HT1080 (cell line): ENCODE measurements around the gene SFT2D3. TPM values are rescaled to one million over a fixed set of nuclear protein-coding genes. Genes with fewer than 3 reads are reported as not detected.
A peak's percentile ranks its signal among the peaks of the same experiment; 100 is the strongest.

Experiments
- DNase-seq: peaks from one replicate; pipeline ENCODE4 v3.0.0-alpha.2; 2015; ENCODE audit warnings: low read depth
- polyA plus RNA-seq, 2 experiments: library from polyadenylated mRNA; depleted of rRNA; stranded (reverse); fragments of >200 nt; gene quantifications; 2 replicates each; pipeline ENCODE4 v1.2.3, GENCODE V29; 2015
- total RNA-seq: library from RNA; depleted of rRNA; stranded (reverse); fragments of >200 nt; shearing (Covaris generic); gene quantifications from 2 replicates; pipeline ENCODE4 v1.2.3, GENCODE V29; 2014; rRNA removed

The SFT2D3 gene
- 3.6 and 4.7 TPM in 2 replicates for total RNA-seq
- 5.6 TPM in 2 replicates for polyA plus RNA-seq (2015; cell fraction: cytosol; rRNA removed)
- polyA plus RNA-seq (2015; cell fraction: nucleus; rRNA removed), result 4.1 and 4.3 TPM in 2 replicates

- peak; percentile 89 for DNase-seq
Observed at GRCh38 chr2:127701193-127701650, at the start of gene SFT2D3. SFT2D3 (plus strand) TSS chr2:127701497; CDS start chr2:127701529, 32 bp downstream.

GRCh38 chr2:127651971-127652550, 49.2 kb upstream of the SFT2D3 start:
- no peak for DNase-seq

- DNase-seq, result no peak
Observed at GRCh38 chr2:127652786-127653357, 48.4 kb upstream of the SFT2D3 start.

- DNase-seq, result no peak
Observed at GRCh38 chr2:127653421-127654083, 47.7 kb upstream of the SFT2D3 start.

- DNase-seq, result no peak
Observed at GRCh38 chr2:127654084-127654837, 47.0 kb upstream of the SFT2D3 start.

- no peak for DNase-seq
Observed at GRCh38 chr2:127654838-127655175, 46.5 kb upstream of the SFT2D3 start.

GRCh38 chr2:127655209-127656073, 45.9 kb upstream of the SFT2D3 start:
- DNase-seq, result no peak

- DNase-seq, result no peak
Observed at GRCh38 chr2:127656569-127657231, 44.6 kb upstream of the SFT2D3 start.

GRCh38 chr2:127657232-127657595, 44.1 kb upstream of the SFT2D3 start:
- no peak for DNase-seq

- DNase-seq, result no peak
Observed at GRCh38 chr2:127658146-127658545, 43.2 kb upstream of the SFT2D3 start.

GRCh38 chr2:127658641-127659407, 42.5 kb upstream of the SFT2D3 start:
- no peak for DNase-seq

GRCh38 chr2:127659408-127660290, 41.6 kb upstream of the SFT2D3 start:
- no peak for DNase-seq

GRCh38 chr2:127660291-127660578, 41.1 kb upstream of the SFT2D3 start:
- no peak for DNase-seq

- no peak for DNase-seq
Observed at GRCh38 chr2:127661072-127661649, 40.1 kb upstream of the SFT2D3 start.

- no peak for DNase-seq
Observed at GRCh38 chr2:127661949-127662510, 39.3 kb upstream of the SFT2D3 start.

GRCh38 chr2:127662937-127663565, 38.2 kb upstream of the SFT2D3 start:
- no peak for DNase-seq

- DNase-seq, result no peak
Observed at GRCh38 chr2:127663566-127664064, 37.7 kb upstream of the SFT2D3 start.
